Posterior cingulate gyrus (tissue), 11 donors: ENCODE data around the gene SPRR4.

Experiments
- DNase-seq, 10 donors: peaks; one replicate each; pipeline versions ENCODE4 v3.0.0 to v3.0.0-alpha.2; 2020 to 2021; ENCODE audit warnings: mixed read lengths in 3 of 10
- intact Hi-C: fragments of 100-400 bp; cut with DNase I; formaldehyde crosslinking; loops from one replicate; pipeline ENCODE4 v1.15.1; 2023

Gene SPRR4

DNA sequence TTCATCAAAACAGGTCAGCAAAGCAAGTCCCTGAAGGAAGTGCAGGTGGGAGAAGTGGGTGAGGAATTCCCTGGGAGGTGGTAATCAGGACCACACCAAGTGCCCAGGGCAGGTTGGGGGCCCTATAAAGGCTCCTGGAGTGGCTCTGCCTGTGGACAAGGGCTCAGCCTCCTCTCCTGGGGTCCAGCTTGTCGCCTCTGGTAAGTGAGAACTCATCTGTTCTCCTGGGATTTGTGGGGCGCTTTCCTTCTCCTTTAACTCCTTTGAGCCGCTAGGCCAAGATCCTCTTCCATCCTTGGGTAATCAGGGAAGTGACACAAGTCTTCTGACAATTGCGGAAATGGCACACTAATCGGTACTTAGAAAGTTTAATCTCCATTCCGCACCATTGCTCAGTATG lies at the start of gene SPRR4:
Gene SPRR4, plus strand, starts transcription at position 154 of the 400 bp plus-strand sequence. CDS start 1,243 bp downstream, outside the sequence.
- DNase-seq: peak in 1 of 10 donors; percentile 46
- intact Hi-C loops: loop anchor here (5.0 kb wide), 1 partner anchor 318 kb away; no protein-coding TSS in a partner anchor

GRCh38 chr1:152924191-152924590 lies 46.3 kb upstream of the SPRR4 start:
- DNase-seq: no peak
- intact Hi-C loops: no loop called here

- intact Hi-C loops: no loop called here
- no peak for DNase-seq
Measured at GRCh38 chr1:152926091-152926490, 44.4 kb upstream of the SPRR4 start.

DNA sequence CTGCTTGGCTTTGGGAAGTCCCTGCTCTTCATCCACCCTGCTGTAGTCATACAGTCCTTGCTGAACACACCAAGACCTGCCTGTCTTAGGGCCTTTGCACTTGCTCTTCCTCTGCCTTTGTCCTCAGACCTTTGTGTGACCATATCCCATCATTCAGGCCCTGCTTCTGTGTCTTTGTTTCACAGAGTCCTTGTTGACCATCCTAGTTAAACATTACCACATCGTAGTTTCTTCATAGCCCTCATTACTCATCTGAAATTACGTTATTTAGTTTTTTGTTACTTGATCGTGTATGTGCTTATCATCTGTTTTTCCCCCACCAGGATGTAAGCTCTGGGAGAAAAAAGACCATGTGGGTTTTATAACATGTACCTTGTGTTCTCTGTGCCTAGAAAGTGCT lies 41.8 kb upstream of the SPRR4 start:
- intact Hi-C loops: no loop called here
- DNase-seq: no peak

DNA sequence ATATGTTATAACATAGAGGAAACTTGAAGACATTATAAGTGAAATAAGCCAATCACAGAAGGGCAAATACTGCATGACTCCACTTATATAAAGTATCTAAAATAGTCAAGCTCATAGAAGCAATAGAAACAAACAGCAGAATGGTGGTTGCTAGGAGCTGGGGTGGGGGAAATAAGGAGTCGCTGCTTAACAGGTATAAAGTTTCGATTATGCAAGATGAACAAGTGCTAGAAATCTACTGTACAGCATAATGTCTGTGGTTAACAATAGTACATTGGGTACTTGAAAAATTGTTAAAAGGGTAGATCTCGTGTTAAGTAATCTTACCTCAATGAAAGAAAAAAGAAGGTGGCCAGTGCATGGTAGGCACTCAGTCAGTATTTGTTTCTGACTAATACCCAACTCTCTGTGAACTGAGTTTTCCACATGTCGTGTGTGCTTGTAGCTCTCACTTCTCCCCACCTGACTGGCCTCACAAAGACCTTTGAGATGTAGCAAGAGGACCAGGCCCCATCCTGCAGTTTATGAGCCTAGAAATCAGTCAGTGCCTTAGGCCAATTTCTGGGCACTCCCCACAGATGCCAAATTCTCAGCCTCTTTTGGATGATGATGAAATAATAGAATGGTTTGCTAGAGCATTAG lies 38.2 kb upstream of the SPRR4 start:
- intact Hi-C loops: no loop called here
- DNase-seq: no peak

GRCh38 chr1:152933196-152933595 lies 37.3 kb upstream of the SPRR4 start:
- intact Hi-C loops: no loop called here
- no peak for DNase-seq

- intact Hi-C loops: no loop called here
- DNase-seq: no peak
Measured at GRCh38 chr1:152940614-152941013, 29.8 kb upstream of the SPRR4 start.

DNA sequence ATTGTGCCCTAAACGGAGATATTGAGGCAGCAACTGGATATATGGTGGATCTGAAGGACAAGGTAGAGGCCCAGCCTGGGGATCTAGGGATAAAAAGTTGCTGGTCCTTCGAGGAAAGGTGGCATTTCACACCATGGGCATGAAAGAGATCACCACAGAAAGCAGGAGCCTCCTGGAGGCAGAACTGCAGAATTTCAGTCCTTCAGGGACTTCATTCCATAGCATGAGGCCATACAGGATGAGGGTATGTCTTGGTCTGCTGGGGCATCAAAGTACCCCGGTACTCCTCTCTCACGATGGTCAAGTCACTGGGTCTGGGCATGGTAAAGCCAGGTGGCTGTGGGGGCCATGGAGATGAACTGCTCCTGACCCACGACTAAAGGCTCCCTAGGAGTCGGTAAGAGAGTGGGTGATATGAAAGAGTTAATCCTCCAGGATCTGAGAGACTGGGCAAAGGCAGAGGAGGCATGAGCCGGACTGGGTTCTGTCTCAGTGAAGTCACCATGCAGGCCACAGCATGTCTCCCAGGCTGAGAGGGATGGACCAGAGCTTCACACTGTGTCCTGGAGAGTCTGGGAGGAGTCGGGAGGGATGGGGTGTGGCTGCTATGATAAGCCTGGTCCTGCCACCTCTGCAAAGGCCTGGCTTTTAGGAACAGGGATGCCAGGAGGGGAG lies 29.3 kb upstream of the SPRR4 start:
- DNase-seq: no peak
- intact Hi-C loops: no loop called here

DNA sequence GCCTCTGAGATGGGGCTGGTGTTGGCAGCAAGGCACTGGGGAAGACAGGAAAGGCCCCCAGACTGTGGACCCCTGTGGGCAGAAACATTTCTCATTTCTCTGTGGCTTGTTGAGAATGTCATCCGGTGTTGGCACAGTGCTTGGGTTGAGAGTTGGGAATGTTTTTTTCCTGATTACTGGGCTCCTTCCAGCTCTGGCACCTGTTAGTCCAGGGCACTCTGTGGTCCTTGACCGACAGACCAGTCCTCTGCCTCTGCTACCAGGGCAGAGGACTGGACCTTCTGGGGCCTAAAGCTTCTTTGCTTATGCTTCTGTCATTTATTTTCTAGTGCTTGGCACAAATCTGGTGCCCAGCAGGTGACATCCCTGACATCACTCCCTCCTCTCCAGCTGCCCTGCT lies 28.3 kb upstream of the SPRR4 start:
- intact Hi-C loops: no loop called here

DNA sequence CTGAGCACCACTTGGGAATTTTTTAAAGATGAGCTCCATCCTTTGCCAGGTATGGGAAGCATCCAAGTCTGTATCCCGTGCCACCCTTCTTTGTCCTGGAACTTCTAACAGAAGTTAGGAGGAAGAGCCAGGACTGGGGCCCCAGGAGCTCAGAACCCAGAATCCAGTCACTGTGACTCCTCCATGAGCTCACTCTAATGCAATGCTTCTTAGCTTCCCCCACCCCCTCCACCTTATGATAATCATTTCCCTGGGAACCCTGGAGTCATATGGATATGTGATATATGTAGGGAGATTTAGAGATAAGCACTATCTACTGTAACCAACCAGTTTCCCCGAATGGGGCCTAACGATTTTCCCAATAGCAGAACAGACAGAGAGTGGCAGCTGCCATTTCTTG lies 24.2 kb upstream of the SPRR4 start:
- no peak for DNase-seq
- intact Hi-C loops: no loop called here

More for the DNA sequence above, 28.3 kb upstream of the SPRR4 start:
- no peak for DNase-seq

DNA sequence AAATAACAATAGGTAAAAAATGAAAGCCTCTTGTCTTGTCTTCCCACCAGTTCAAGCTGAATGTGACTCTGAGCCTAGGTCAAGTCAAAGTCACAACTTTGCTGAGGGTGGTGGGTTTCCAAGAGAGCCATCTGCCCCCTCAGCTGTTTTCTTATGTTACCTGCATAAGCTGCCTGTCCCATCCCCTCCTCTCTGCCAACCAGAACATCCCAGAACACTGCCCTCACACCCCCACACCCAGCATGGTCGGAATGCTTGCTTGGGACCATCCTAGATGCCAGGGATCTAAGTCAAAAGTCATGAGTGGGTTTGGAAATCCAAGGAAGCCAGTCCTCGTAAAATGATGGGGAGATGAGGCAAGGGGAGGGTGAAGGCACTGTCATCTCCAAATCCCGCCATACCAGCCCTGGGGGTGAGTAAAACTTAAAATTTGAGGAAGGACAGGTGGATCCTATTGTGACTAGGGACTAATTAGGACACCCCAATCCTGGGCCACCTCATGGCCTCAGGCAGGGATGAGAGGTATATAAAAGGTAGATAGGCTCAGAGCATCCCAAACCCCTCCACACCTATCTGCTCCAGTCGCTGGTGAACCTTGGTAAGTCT lies 23.7 kb upstream of the SPRR4 start, which contains the start of gene SPRR5:
Gene SPRR5, plus strand, starts transcription at position 556 of the 606 bp plus-strand sequence. CDS start 1,349 bp downstream, outside the sequence.
- DNase-seq: no peak
- intact Hi-C loops: no loop called here

DNA sequence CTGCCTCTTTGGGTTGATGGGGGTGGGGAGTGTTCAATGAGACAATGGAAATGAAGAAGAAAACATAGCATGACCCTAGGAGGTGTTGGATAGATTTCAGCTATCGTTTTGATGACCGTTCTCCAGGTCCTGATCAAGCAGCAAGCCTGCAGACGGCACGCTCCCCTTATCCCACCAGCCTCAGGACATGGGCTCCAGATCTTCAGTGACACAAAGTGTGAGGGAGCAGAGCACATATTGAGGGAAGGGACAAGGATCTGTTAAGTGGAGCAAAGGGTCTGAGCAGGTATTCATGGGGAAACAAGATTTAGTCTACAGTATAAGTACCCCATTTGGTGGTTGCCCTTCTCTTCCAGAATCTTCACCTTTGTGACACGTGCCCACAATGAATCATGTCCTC lies 18.7 kb upstream of the SPRR4 start:
- intact Hi-C loops: no loop called here
- DNase-seq: no peak

DNA sequence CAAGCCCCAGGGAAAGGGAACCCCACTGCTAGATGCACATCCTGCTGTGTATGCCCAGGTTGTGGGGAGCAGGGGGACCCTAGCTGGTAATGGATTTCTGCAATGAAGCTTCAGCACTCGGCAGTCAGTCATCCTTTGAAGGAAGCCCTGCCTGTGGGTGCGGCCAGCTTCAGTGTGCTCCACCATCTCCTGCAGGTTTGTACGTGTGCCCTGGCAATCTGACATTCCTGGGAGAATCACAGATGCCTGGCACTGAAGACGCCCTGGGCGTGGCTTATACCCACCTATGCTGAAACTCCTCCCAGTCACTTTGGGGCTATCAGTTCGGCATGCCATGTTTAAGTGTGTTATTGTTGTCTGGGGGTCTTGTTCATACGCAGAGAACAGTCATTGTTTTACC lies 16.7 kb upstream of the SPRR4 start:
- intact Hi-C loops: no loop called here
- peak in 1 of 10 donors; percentile 55 for DNase-seq

GRCh38 chr1:152954436-152954835 lies 16.0 kb upstream of the SPRR4 start:
- DNase-seq: no peak
- intact Hi-C loops: no loop called here

GRCh38 chr1:152957561-152957960 lies 12.9 kb upstream of the SPRR4 start:
- no peak for DNase-seq
- intact Hi-C loops: no loop called here

DNA sequence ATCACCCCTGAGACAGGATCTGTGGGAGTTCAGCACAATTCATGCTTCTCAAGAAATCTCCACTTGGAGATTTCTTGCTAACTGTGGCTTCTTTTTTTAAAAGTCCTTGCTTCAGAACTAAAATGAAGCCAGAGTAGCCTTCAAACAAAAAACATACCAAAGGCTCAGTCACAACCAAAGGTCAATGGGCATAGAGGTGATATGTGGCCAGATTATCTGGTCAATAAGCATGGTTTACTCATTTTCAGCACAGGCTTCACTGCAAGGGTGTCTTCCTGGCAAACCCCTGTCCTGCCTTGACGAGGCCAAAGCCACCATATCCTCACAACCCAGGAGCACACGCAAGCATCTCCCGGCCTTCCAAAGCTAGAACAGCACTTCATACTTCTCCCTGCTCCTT lies 11.2 kb upstream of the SPRR4 start:
- no peak for DNase-seq
- intact Hi-C loops: no loop called here

GRCh38 chr1:152959801-152960451 lies 10.5 kb upstream of the SPRR4 start:
- intact Hi-C loops: no loop called here
- peak in 1 of 10 donors; percentile 65 for DNase-seq

DNA sequence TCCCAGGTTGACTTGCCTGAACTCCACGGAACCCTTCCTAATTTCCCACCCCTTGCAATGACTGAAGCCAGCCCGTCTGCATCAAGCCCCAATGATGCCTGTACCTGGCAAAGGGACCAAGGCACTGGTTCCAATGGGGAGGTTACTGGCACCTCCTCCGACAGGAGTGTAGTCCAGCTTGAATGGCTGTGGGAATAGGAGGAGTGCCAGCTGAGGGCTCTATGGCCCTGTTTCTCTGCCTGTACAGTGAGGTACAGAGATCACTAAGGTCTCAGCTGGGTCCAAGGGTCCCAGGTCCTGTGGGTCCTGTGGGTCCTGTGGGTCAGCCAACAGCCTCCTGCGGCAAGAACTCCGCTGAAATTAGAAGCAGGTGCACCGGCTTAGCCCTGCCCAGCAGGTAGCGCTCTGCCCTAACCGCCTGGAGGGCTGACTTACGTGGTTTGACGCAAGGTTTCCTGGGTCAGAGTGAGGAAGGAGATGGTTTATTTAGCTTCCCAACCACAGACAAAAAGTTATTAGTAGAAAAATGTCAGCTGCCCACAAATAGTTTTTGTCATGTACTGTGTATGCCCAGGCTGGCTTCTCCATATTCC lies 9.9 kb upstream of the SPRR4 start:
- DNase-seq: peak in 1 of 10 donors; percentile 29
- intact Hi-C loops: no loop called here

DNA sequence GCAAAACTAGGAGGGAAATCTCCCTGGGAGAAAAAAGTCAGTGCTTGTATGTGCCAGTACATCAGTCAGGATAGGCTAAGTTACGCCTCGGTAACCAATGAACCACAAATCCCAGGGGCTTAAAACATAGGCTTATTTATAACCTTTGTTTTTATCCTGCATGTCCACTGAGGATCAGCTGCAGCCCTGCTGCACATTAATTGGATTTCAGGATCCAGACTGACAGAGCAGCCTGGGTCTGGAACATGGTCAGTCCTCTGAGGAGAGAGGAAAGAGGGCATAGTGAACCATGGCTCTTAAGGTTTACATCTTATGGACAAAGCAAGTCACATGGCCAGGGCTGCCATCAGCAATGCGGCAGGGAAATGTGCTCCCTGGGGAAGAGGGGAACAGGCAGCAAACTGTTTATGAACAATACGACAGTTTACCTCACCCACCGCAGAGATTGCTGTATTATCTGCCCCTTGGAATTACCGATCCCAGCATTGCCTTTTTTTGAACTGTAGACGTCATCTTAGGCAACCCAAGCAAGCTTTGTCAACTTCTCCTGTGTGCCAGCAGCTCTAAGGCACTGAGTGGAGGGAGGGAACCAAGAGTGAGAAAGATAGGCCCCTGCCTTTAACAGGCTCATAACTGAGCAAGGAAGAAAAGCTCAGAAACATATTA lies 9.1 kb upstream of the SPRR4 start:
- no peak for DNase-seq
- intact Hi-C loops: no loop called here

DNA sequence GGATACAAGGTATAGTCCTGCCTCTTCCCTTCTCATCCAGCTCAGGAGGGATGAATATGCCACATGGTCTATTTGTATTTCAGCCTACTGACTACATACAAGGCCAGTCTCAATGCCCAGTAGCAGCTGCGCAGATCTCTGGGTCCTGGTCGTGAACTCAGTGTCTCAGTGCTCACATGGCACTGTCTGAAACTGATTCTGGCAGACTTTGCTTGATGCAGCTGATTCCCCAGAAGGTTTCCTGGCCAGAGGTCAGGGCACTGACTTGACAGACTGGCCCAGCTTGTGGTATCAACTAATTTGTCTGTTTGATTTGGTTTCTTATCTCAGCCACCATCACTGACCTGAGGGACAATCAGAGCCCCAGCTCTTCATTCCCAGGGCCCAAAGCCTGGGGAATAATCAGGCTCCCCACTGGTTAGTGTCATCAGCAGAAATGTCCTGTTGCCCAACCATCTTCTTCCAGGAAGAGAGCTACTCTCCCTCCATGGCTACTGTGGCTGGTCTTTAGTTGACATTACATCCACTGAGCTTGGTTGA lies 7.5 kb upstream of the SPRR4 start:
- DNase-seq: peak in 1 of 10 donors; percentile 29
- intact Hi-C loops: no loop called here
